K562 (cell line): ENCODE results near the gene AJUBA. TPM values are rescaled to one million over a fixed set of nuclear protein-coding genes. Genes with fewer than 3 reads are reported as not detected.

Source experiments
- ARNT ChIP-seq, 2 experiments: fragments of 450-650 bp; IDR thresholded peaks; 2 replicates each; pipeline ENCODE4 v1.6.1; 2016; ENCODE audit warnings: mild to moderate bottlenecking in 1 of 2
- FOXP1 ChIP-seq: sonication (generic); formaldehyde crosslinking; IDR thresholded peaks from 2 replicates; pipeline ENCODE4 v1.8.0; 2022; ENCODE audit warnings: mild to moderate bottlenecking, missing genetic modification reagents
- JUN ChIP-seq, 2 experiments: sonication (generic) in 1 of 2; formaldehyde crosslinking in 1 of 2; IDR thresholded peaks; 2 replicates each; pipeline versions ENCODE4 v1.6.1 to v1.8.0; 2012 to 2022; ENCODE audit warnings: borderline replicate concordance in 2 of 2, mild to moderate bottlenecking in 2 of 2, improper control_type of control experiment in 1 of 2, low read depth in 1 of 2, low read length in 1 of 2, missing genetic modification reagents in 1 of 2
- NELFE ChIP-seq: IDR thresholded peaks from 2 replicates; pipeline ENCODE4 v1.6.1; 2011; ENCODE audit warnings: mild to moderate bottlenecking; ENCODE audit not compliant: insufficient read depth, insufficient read length
- POLR2AphosphoS2 ChIP-seq: IDR thresholded peaks from 2 replicates; pipeline ENCODE4 v1.6.1; 2012; ENCODE audit warnings: low read length, improper control_type of control experiment
- POLR3G ChIP-seq: IDR thresholded peaks from 2 replicates; pipeline ENCODE4 v1.6.1; 2011; ENCODE audit not compliant: insufficient read length, insufficient replicate concordance; ENCODE audit errors: extremely low read depth
- THRAP3 ChIP-seq: fragments of 450-650 bp; IDR thresholded peaks from 2 replicates; pipeline ENCODE4 v1.6.1; 2016; ENCODE audit warnings: mild to moderate bottlenecking, inconsistent platforms, borderline replicate concordance
- ZBTB5 ChIP-seq: fragments of 450-650 bp; IDR thresholded peaks from 2 replicates; pipeline ENCODE4 v1.6.1; 2017; ENCODE audit warnings: antibody characterized with exemption
- ZNF165 ChIP-seq: fragments of 250-450 bp; sonication (Bioruptor Pico); IDR thresholded peaks from 2 replicates; pipeline ENCODE4 v1.4.0; 2020; ENCODE audit warnings: borderline replicate concordance
- ZNF253 ChIP-seq: fragments of 250-450 bp; sonication (Bioruptor Pico); conservative IDR thresholded peaks from 2 replicates; pipeline ENCODE4 v1.6.1; 2021; ENCODE audit warnings: mild to moderate bottlenecking
- polyA plus RNA-seq, 8 experiments: library from polyadenylated mRNA; depleted of rRNA in 4 of 8; stranded (reverse) in 5 of 8; unstranded in 3 of 8; fragments of >200 nt; fragmentation: Nextera tagmentation in 2 of 8; fragmentation: Illumina TruSeq in 1 of 8; extraction: Ambion mirVana in 2 of 8; extraction: Trizol in 1 of 8; gene quantifications; 2 replicates each; pipeline versions ENCODE4 v1.2.1 to v1.2.3, GENCODE V29; 2011 to 2014; ENCODE audit warnings: inconsistent platforms in 1 of 8, missing spikeins in 1 of 8
- total RNA-seq, 7 experiments: library from RNA; depleted of rRNA in 6 of 7; stranded (reverse); fragments of >200 nt in 6 of 7; fragmentation: Illumina TruSeq in 2 of 7; extraction: Trizol in 2 of 7; gene quantifications; 2 replicates each; pipeline versions ENCODE4 v1.2.1 to v1.2.3, GENCODE V29; 2011 to 2021; ENCODE audit warnings: low replicate concordance in 1 of 7

AJUBA gene
- total and polyA plus RNA-seq, 9 of the 15 experiments (the other 6 are each of a cell fraction or from before 2014, with no cell fraction given): 0.73 to 4.7 (median 2.8) TPM

GRCh38 chr14:22995889-22996625, 13.7 kb upstream of the AJUBA start (continued):
- TF ChIP-seq ZNF165: no peak
- no peak for TF ChIP-seq POLR2AphosphoS2
- TF ChIP-seq JUN (IDR thresholded peaks at IDR 0.05; ENCODE audit: borderline replicate concordance, low read depth, low read length): no peak
- TF ChIP-seq JUN (CRISPR knock-in tag; IDR thresholded peaks at IDR 0.05; ENCODE audit: borderline replicate concordance): no peak
- TF ChIP-seq NELFE: no peak
- TF ChIP-seq ZBTB5: no peak
- TF ChIP-seq ARNT (IDR thresholded peaks at IDR 0.05): no peak
- no peak for TF ChIP-seq POLR3G
- TF ChIP-seq THRAP3: no peak
- TF ChIP-seq FOXP1 (CRISPR knock-in tag): no peak
- TF ChIP-seq ZNF253 (CRISPR knock-in tag): no peak
